ENCODE data around the gene UBC.
"Not testable (repeated sequence)": the region's sequence is repeated elsewhere in the genome, so short reads cannot be mapped to it uniquely, and the experiment has no call there.

UBC gene

GRCh38 chr12:124915239-124916236 lies 1.1 kb upstream of the UBC start:
- in situ Hi-C loops (cut with MboI; ENCODE audit: low sequenced_read_pairs): no loop called here

- in situ Hi-C loops (cut with MboI; ENCODE audit: low sequenced_read_pairs): no loop called here
These were observed 717 bp downstream of the UBC start for GRCh38 chr12:124913474-124914391.

- in situ Hi-C loops (cut with MboI; ENCODE audit: low sequenced_read_pairs): not testable (repeated sequence)
These were observed 1.7 kb downstream of the UBC start for GRCh38 chr12:124912529-124913287.

GRCh38 chr12:124911521-124911920 lies 2.9 kb downstream of the UBC start:
- in situ Hi-C loops (cut with MboI; ENCODE audit: low sequenced_read_pairs): not testable (repeated sequence)

GRCh38 chr12:124910561-124911478 lies 3.6 kb downstream of the UBC start:
- in situ Hi-C loops (cut with MboI; ENCODE audit: low sequenced_read_pairs): no loop called here

- in situ Hi-C loops (cut with MboI; ENCODE audit: low sequenced_read_pairs): no loop called here
These were observed 4.5 kb downstream of the UBC start for GRCh38 chr12:124909831-124910560.

GRCh38 chr12:124906606-124907261 lies 7.7 kb downstream of the UBC start:
- in situ Hi-C loops (cut with MboI; ENCODE audit: low sequenced_read_pairs): no loop called here

- in situ Hi-C loops (cut with MboI; ENCODE audit: low sequenced_read_pairs): no loop called here
These were observed 9.9 kb downstream of the UBC start for GRCh38 chr12:124904306-124905098.

- in situ Hi-C loops (cut with MboI; ENCODE audit: low sequenced_read_pairs): no loop called here
These were observed 11.5 kb downstream of the UBC start for GRCh38 chr12:124902916-124903315.

GRCh38 chr12:124901003-124901402 lies 13.4 kb downstream of the UBC start:
- in situ Hi-C loops (cut with MboI; ENCODE audit: low sequenced_read_pairs): no loop called here

- in situ Hi-C loops (cut with MboI; ENCODE audit: low sequenced_read_pairs): not testable (repeated sequence)
These were observed 14.1 kb downstream of the UBC start for GRCh38 chr12:124900345-124900795.

- in situ Hi-C loops (cut with MboI; ENCODE audit: low sequenced_read_pairs): no loop called here
These were observed 15.5 kb downstream of the UBC start for GRCh38 chr12:124898923-124899294.

- in situ Hi-C loops (cut with MboI; ENCODE audit: low sequenced_read_pairs): no loop called here
These were observed 16.1 kb downstream of the UBC start for GRCh38 chr12:124898200-124898922.

- in situ Hi-C loops (cut with MboI; ENCODE audit: low sequenced_read_pairs): no loop called here
These were observed 18.0 kb downstream of the UBC start for GRCh38 chr12:124896461-124896860.

- in situ Hi-C loops (cut with MboI; ENCODE audit: low sequenced_read_pairs): no loop called here
These were observed 20.5 kb downstream of the UBC start for GRCh38 chr12:124893792-124894516.

- in situ Hi-C loops (cut with MboI; ENCODE audit: low sequenced_read_pairs): no loop called here
These were observed 26.2 kb downstream of the UBC start for GRCh38 chr12:124888260-124888659.
